Upper lobe of left lung (tissue), 6 donors: ENCODE measurements around the gene MRAP. TPM values are rescaled to one million over a fixed set of nuclear protein-coding genes. Genes with fewer than 3 reads are reported as not detected.

Experiments
- ATAC-seq, 2 donors: fragments of 200-7000 bp; cut with Tn5 transposase; one replicate each; pipeline ENCODE4 v1.9.1; 2022; ENCODE audit warnings: mild to moderate bottlenecking in 2 of 2, moderate library complexity in 2 of 2; ENCODE audit not compliant: low FRiP score in 2 of 2
- DNase-seq, 2 donors: peaks; one replicate each; pipeline ENCODE4 v3.0.0-alpha.2; 2019 to 2020
- H3K27ac ChIP-seq, 4 donors: fragments of 200-600 bp; sonication (generic); one replicate each; pipeline ENCODE4 v1.5.1; 2016 to 2019
- H3K27me3 ChIP-seq, 4 donors: fragments of 200-600 bp; sonication (generic); one replicate each; pipeline ENCODE4 v1.5.1; 2017 to 2019
- H3K36me3 ChIP-seq, 4 donors: fragments of 200-600 bp; sonication (generic); one replicate each; pipeline ENCODE4 v1.5.1; 2016 to 2019
- H3K4me1 ChIP-seq, 4 donors: fragments of 200-600 bp; sonication (generic); one replicate each; pipeline ENCODE4 v1.5.1; 2018 to 2019
- H3K4me3 ChIP-seq, 4 donors: fragments of 200-600 bp; sonication (generic); one replicate each; pipeline ENCODE4 v1.5.1; 2017 to 2019; ENCODE audit warnings: mild to moderate bottlenecking in 2 of 4, moderate library complexity in 1 of 4
- H3K9me3 ChIP-seq, 4 donors: fragments of 200-600 bp; sonication (generic); one replicate each; pipeline ENCODE4 v1.5.1; 2018 to 2019
- CTCF ChIP-seq, 6 experiments: fragments of 450-650 bp in 4 of 6; fragments of 200-600 bp in 2 of 6; sonication (generic) in 2 of 6; IDR thresholded peaks; one replicate each; pipeline ENCODE4 v1.5.1; 2016 to 2019; ENCODE audit warnings: antibody characterized with exemption in 6 of 6
- EP300 ChIP-seq, 4 donors: sonication (generic); formaldehyde crosslinking; IDR thresholded peaks; one replicate each; pipeline ENCODE4 v1.5.1; 2017; ENCODE audit warnings: antibody characterized with exemption in 4 of 4, control low read depth in 2 of 4
- POLR2A ChIP-seq, 4 donors: fragments of 450-650 bp; IDR thresholded peaks; one replicate each; pipeline ENCODE4 v1.5.1; 2016 to 2017; ENCODE audit warnings: antibody characterized with exemption in 4 of 4, mild to moderate bottlenecking in 2 of 4
- POLR2AphosphoS5 ChIP-seq, 2 donors: sonication (generic); formaldehyde crosslinking; IDR thresholded peaks; one replicate each; pipeline ENCODE4 v1.5.1; 2017; ENCODE audit warnings: antibody characterized with exemption in 2 of 2
- WGBS, 2 donors: methylation state at CpG; one replicate each; pipeline ENCODE4 v1.1.5; 2017 to 2018; 5-methylcytosine and 5-hydroxymethylcytosine counted together
- total RNA-seq, 6 donors: library from RNA; depleted of rRNA in 4 of 6; stranded (reverse); fragments of >200 nt in 4 of 6; gene quantifications; one replicate each; pipeline versions ENCODE4 v1.1.0 to v1.2.1, GENCODE V29; 2016 to 2021
- donor health status: DM: no; HTN: no; CAD: no; lungs with moderate emphysema.
- donor health status: DM: no; HTN: yes; CAD: no; lungs with severe emphysema.

MRAP gene
- total RNA-seq, 6 donors from 2014 or later: 0.46 to 2.3 (median 0.54) TPM; not detected in 3

- Histone ChIP-seq H3K27ac (no peak overlapping the region), H3K9me3 (no peaks in the 10 kb centered on the region), H3K36me3 (peaks cover 27 to 97% (median 76%) of the 10 kb centered on the region in 4 donors), H3K4me3 (no peak overlapping the region), H3K4me1 (no peaks in the 10 kb centered on the region), H3K27me3 (no peaks in the 10 kb centered on the region)
- DNase-seq: no peak
- WGBS, 2 donors: 87 to 93% methylated on average over 3 to 9 of the region's 9 CpGs
- ATAC-seq: no peak
- no peak for TF ChIP-seq CTCF (IDR thresholded peaks at IDR 0.05)
- no peak for TF ChIP-seq POLR2A (IDR thresholded peaks at IDR 0.05)
- no peak for TF ChIP-seq POLR2AphosphoS5 (IDR thresholded peaks at IDR 0.05)
- no peak for TF ChIP-seq EP300 (IDR thresholded peaks at IDR 0.05)
Observed at GRCh38 chr21:32317726-32318125, 19.1 kb downstream of the MRAP start.

- no peak overlapping the region for H3K27ac ChIP-seq
- H3K4me3 ChIP-seq: no peak overlapping the region
- H3K9me3 ChIP-seq: no peaks in the 10 kb centered on the region
- WGBS, 2 donors: 94 to 96% methylated on average over 6 to 7 of the region's 7 CpGs
- no peaks in the 10 kb centered on the region for H3K4me1 ChIP-seq
- TF ChIP-seq POLR2A (IDR thresholded peaks at IDR 0.05): no peak
- no peak for TF ChIP-seq POLR2AphosphoS5 (IDR thresholded peaks at IDR 0.05)
- no peak for TF ChIP-seq CTCF (IDR thresholded peaks at IDR 0.05)
- TF ChIP-seq EP300 (IDR thresholded peaks at IDR 0.05): no peak
- ATAC-seq: no peak
- no peaks in the 10 kb centered on the region for H3K27me3 ChIP-seq
- H3K36me3 ChIP-seq: peaks cover 32 to 98% (median 83%) of the 10 kb centered on the region in 4 donors
- DNase-seq: peak in 1 of 2 donors; percentile 51
Observed at GRCh38 chr21:32319012-32319411, 20.4 kb downstream of the MRAP start.

- Histone ChIP-seq H3K4me3 (no peak overlapping the region), H3K4me1 (no peaks in the 10 kb centered on the region), H3K27me3 (no peaks in the 10 kb centered on the region), H3K9me3 (no peaks in the 10 kb centered on the region), H3K36me3 (peaks cover 26 to 98% (median 85%) of the 10 kb centered on the region in 4 donors), H3K27ac (no peak overlapping the region)
- ATAC-seq (no peak), DNase-seq (no peak)
- WGBS, 2 donors: 84 to 90% methylated on average over 3 to 6 of the region's 6 CpGs
- no peak for TF ChIP-seq EP300 (IDR thresholded peaks at IDR 0.05)
- no peak for TF ChIP-seq POLR2AphosphoS5 (IDR thresholded peaks at IDR 0.05)
- no peak for TF ChIP-seq CTCF (IDR thresholded peaks at IDR 0.05)
- TF ChIP-seq POLR2A (IDR thresholded peaks at IDR 0.05): no peak
Observed at GRCh38 chr21:32320059-32320458, 21.4 kb downstream of the MRAP start.

GRCh38 chr21:32320726-32321125 is 22.1 kb downstream of the MRAP start:
- H3K36me3 ChIP-seq: peaks cover 26 to 98% (median 88%) of the 10 kb centered on the region in 4 donors

More at GRCh38 chr21:32320726-32321125, 22.1 kb downstream of the MRAP start:
- WGBS, 2 donors: 93 to 96% methylated on average over 13 of the region's 13 CpGs
- Histone ChIP-seq H3K27me3 (no peaks in the 10 kb centered on the region), H3K4me3 (no peak overlapping the region), H3K27ac (no peak overlapping the region), H3K4me1 (no peaks in the 10 kb centered on the region), H3K9me3 (no peaks in the 10 kb centered on the region)
- DNase-seq (peak in 1 of 2 donors; percentile 72), ATAC-seq (no peak)
- TF ChIP-seq POLR2AphosphoS5 (IDR thresholded peaks at IDR 0.05) (no peak), CTCF (IDR thresholded peaks at IDR 0.05) (no peak), POLR2A (IDR thresholded peaks at IDR 0.05) (no peak), EP300 (IDR thresholded peaks at IDR 0.05) (no peak)
